NCI-H69 (cell line): ENCODE measurements around the gene RAB8A.
A peak's percentile ranks its signal among the peaks of the same experiment; 100 is the strongest.

Experiments
- DNase-seq: peaks from one replicate; lab custom pipeline; 2025; lab: John Stamatoyannopoulos, UW

Gene RAB8A

DNA sequence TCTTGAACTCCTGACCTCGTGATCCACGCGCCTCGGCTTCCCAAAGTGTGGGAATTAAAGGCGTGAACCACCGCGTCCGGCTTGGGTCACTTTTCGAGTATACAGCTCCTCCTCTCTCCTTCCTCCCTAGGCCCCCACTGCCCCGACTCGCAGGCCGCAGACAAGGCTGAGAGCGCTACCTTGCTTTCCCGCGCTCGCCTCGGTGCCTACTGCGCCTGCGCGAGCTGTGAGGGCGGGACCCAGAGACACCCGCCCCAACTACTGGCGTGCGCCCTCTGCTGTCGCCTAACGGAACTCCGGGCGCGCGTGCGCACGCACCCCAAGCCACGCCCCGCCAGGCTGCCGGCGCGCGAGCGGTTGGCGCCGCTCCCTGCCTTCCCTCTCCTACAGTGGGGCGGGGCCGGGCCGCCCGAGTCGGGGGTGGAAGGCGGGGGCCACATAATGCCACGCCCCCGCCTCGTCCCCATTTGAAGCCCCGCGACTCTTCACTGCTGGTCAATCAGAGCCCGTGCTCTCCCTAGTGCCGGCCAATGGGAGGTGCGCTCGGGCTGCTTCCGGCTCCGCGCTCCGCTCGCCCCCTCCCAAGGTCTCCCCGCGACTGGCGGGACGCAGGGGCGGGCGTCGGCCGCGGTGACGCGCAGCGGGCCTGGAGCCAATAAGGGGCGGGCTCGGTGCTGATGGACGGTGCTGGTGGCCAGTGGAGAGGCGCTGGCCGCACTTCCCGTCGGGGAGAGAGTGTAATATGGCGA lies at the start of gene RAB8A:
RAB8A (plus strand) TSS at position 730 of the 749 bp plus-strand sequence; CDS start at position 743, 13 bp downstream.
- DNase-seq = peak; percentile 100

DNA sequence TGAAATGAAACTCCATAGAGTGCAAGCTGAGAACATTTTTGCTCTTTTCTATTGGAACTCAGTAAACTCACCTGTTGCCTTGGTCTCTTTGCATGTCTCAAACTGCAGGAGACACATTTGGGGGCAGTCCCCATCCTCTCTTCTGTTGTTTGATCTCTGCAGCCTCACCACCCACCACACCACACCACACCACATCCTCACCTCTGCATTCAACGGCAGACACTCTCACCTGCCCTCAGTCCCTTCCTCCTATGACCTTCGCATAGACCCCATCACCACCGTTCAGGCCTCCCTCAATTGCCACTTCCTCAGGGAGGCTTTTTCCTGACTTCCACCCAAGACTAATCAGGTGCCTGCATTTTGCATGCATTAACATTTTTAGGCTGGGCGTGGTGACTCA lies 49.7 kb upstream of the RAB8A start:
- no peak for DNase-seq

- DNase-seq = peak; percentile 35
Measured at GRCh38 chr19:16062789-16063188, 48.9 kb upstream of the RAB8A start.

GRCh38 chr19:16064209-16064889 lies 47.3 kb upstream of the RAB8A start:
- DNase-seq = no peak

GRCh38 chr19:16066611-16067104 lies 45.0 kb upstream of the RAB8A start:
- peak; percentile 17 for DNase-seq

DNA sequence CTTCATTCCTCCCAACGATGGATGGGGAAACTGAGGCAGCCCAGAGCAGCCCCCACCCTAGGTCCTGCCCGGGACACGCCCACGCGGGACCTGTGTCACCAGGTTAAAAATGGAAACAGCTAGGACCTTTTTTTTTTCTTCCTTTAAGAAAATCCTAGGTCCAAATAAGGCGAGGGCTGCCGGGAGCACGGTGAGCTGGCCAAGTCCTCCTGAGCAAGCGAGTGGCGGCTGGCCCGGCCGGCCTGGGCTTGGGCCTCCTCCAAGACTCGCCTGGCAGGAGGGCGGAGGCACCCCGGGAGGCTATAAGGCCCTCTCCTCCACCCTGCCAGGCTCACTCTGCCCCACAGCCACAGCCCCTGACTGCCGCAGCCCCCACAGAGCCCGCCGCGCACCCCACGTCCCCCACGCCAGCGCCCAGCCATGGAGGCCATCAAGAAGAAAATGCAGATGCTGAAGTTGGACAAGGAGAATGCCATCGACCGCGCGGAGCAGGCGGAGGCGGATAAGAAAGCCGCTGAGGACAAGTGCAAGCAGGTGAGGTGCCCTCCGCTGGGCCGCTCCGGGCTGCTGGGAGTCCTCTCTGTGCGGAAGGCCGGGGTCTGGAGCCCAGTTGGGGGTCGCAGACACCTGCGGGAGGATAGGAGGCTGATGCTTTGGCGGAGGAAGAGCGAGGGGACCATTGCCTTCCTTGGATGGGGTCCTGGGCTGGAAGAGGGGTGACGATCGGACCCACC lies 44.3 kb upstream of the RAB8A start:
- no peak for DNase-seq

DNA sequence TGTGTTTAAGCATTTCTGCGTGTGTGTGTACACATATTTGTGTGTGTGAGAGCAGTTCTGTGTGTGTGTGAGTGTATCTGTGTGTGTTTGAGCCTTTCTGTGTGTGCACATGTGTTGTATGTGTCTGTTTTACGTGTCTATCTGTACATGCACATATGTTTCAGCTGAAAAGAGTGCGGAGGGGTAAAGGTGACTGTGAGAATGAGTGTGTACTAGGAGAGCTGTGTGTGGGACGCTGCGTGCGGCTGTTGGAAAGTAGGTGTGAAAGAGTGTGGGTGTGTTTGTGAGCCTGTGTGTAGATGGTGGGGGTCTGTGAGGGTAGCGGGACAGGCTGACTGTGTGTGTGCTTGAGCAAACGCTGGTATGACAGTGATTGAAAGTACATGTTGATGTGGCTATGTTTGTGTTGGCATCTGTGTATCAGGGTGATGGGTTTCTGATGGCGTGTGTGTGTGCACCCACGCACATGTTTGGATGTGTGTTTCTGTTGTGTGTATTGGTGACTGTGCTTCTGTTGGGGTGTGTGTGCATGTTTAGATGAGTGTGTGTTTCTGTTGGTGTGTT lies 42.9 kb upstream of the RAB8A start:
- DNase-seq = no peak

DNA sequence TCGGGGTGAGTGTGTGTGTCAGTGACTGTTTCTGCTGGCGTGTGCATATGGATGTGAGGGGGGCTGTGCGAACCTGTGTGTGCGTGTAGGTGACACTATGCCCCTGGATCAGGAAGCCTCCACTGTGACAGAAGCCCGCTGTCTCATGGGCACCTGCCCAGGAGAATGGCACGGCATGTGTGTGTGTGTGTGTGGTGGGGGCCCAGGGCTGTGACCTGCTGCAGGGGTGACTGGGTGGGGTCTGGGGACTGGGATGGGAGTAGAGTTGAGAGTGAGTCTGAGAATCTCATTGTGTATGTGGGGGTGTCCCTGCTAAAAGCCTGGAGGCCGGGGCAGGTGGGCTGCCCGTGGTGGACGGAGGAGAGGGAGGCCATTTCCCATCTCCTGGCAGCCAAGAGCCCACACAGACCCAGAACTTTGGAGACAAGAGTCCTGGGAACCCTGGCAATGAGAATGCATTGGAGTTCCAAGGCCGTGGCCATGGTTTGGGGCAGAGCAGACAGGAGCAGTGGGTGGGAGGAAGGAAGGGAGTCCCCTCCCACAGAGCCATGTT lies 41.8 kb upstream of the RAB8A start:
- DNase-seq = no peak

DNA sequence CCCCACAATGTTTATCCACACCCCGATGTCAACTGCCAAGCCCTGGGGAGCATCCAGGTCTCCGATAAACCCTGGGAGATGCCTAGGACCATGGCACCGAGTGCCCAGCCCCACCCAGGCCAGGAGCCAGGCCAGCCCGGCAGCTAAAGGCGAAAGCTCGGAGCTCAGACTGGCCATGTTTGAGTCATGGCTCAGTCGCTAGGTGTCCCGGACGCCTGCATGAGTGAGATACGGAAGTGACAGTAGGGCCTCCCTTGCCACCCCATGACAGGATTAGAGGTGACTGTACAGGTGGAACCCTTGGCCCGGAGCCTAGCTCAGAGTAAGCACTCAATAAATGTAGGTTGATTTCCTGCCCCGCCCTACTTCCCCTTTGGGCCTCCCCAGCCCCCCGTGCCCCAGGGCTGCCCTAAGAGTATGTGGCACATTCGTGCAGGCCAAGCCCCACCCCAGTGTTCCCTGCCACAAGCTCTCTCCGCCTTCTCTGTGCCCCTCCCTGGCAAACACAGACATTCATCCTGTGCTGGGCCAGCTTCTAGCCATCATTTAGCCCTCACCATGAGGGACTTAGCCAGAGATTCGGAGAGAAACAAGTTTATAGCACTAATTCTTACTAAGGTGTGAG lies 41.2 kb upstream of the RAB8A start:
- DNase-seq = peak; percentile 18

GRCh38 chr19:16071072-16071691 lies 40.5 kb upstream of the RAB8A start:
- DNase-seq = no peak

- DNase-seq = no peak
Measured at GRCh38 chr19:16073481-16073880, 38.2 kb upstream of the RAB8A start.

GRCh38 chr19:16073988-16074387 lies 37.7 kb upstream of the RAB8A start:
- no peak for DNase-seq

DNA sequence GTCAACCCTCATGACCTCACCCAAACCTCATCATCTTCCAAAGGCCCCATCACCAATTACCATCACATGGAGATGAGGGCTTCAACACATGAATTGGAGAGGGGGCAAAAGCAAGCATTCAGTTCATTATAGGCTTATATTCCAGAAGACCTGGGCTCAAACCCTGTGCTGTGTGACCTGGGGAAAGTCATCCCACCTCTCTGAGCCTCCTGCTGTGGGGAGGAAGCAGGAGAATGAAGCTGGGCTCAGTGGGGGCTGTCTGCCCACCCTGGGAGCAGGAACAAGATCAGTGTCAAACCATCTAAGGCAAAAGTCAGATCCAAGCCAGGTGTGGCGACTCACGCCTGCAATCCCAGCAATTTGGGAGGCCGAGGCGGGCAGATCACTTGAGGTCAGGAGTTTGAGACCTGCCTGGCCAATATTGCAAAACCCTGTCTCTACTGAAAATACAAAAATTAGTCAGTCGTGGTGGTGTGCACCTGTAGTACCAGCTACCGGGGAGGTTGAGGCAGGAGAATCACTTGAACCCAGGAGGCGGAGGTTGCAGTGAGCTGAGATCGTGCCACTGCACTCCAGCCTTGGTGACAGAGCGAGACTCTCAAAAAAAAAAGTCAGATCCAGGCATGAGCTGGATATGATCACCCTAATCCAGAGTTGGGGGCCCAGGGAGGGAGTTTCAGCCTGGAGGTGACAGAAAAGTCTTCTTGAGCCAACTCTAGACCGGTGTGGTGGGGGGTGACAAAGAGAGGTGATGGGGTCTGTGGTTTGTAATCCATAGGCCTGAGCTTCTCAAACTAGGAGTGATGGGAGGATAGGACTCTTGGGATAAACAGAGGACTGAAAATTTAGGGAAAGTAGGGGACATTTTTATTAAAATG lies 37.0 kb upstream of the RAB8A start:
- no peak for DNase-seq

GRCh38 chr19:16075430-16076153 lies 36.1 kb upstream of the RAB8A start:
- DNase-seq = no peak

DNA sequence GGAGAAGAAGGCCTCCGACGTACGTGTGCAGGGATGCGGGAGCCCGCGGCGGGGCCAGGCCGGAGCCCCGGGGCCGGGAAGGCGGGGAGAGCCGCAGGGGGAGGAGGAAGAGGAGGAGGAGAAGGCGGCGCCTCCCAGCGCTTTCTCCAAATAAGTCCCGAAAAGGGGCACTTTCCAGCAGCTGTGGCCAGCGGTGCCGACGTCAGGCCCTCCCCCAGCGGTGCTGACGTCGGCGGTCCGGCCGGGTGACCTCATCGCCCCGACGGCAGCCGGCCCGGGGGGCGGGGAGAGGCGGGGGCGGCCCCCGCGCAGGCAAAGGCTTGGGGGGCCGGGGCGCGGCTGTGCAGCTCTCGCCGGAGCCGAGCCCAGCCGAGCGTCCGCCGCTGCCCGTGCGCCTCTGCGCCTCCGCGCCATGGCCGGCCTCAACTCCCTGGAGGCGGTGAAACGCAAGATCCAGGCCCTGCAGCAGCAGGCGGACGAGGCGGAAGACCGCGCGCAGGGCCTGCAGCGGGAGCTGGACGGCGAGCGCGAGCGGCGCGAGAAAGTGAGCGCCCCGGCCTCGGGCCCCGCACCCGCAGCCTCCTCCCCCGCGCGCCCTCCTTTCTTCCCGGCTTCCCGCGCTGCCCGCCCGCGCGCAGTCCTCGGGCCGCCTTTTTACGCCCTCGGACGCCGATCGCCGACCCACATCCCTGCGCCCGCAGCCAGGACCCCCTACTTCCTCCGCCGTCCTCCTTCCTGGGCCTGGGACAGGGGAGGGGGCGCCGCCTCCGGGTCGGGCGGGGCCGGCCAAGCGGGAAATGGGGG lies 35.3 kb upstream of the RAB8A start, which contains the start of gene TPM4:
TPM4 (plus strand) TSS at position 342 of the 804 bp plus-strand sequence; CDS start at position 413, 71 bp downstream.
- DNase-seq = peak; percentile 89

DNA sequence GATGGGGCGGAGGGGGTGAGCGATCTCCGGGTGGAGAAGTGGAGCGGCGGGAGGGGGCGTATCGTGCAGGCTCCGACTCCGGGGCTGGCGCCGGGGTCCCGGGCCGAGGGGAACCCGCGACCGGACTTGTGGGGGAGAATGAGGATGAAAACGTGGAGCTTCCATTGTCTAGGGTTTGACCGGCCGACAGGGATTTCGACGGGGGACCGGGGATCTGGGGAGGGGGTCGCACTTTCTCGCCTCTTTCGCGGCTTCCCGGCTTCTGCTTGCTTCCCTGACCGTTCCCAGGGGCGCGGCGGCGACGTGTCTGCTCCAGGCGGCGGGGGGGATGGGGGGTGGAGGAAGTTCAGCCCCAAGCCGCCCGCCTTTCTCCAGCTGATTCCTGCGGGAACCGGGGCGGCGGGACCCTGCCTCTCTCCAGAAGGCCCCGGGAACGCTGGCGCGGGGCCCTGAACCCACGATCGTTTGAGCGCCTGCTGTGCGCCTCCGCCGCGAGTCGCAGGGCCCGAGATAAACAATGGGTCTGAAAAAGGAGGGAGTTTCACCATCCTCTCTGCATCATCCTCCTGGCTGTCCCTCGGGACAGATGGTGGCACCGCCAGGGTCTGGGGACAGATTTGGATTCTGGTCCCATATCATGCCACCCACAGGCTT lies 34.6 kb upstream of the RAB8A start:
- peak; percentile 71 for DNase-seq

DNA sequence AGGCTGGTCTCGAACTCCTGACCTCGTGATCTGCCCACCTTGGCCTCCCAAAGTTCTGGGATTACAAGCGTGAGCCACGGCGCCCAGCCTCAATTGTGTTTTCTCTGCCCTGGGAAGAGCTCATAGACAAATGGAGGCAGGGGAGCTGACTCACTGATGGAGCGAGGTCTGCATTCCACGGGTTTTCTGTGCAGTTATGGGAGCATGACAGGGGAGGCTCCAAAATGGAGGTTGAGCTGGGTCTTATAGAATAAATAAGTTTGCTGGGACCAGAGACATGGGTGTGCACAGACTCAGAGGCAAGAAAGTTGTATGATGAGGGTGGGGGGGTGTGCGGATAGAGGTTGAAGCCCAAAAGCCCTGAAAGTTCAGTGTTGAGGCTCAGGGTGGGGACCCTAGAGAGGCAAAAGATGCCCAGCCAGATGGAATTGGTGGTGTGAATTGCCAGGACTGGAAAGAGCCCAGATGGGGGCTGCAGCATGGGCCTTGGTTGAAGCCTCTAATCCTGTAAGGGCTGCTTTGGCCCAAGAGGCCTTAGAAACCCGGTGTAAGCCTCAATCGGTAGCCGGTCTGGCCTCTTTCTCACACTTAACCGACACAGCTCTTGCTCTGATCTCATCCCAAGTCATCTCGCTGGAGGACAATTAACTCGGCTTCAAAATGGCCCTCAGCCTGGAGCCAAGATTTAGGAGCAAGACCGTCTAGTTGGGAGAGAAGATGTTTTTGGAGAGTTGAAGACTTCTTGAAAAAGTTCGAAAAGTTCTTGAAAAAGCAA lies 33.5 kb upstream of the RAB8A start:
- DNase-seq = no peak
